ENCODE data around the gene UPF1. TPM values are rescaled to one million over a fixed set of nuclear protein-coding genes. Genes with fewer than 3 reads are reported as not detected.

Gene UPF1
- total and polyA plus RNA-seq, 2 of the 13 experiments (the other 11 are each of a cell fraction or from before 2014, with no cell fraction given) = 16.9 to 41.8 TPM

- peaks cover 1 to 12% of the 10 kb centered on the region in 2 experiments; a peak in 2 of 5 replicates for H3K36me3 ChIP-seq (replicated peaks in 1 of 2; ENCODE audit: control insufficient read depth in 1 of 2, insufficient read depth in 2 of 2, low read length in 2 of 2)
- no peak for FAIRE-seq
- DNase-seq (ENCODE audit: low spot score) = no peak
- H3K9ac ChIP-seq (ENCODE audit: insufficient read depth, low read depth, low read length) = no peak overlapping the region
- H3K27me3 ChIP-seq (ENCODE audit: control insufficient read depth in 1 of 2, insufficient read depth in 2 of 2, low read length in 2 of 2) = no peaks in the 10 kb centered on the region; a peak in 1 of 5 replicates
- H3K79me2 ChIP-seq (ENCODE audit: insufficient read depth, low read length) = no peaks in the 10 kb centered on the region
- BruUV-seq (replicated peaks) = no TSS peak
- H3K4me3 ChIP-seq (replicated peaks in 1 of 3; ENCODE audit: insufficient read depth in 1 of 3, low read depth in 2 of 3, low read length in 3 of 3) = no peak overlapping the region
- in situ Hi-C loops (cut with HindIII; ENCODE audit: extremely low pct_ligation_motif_present, low pct_unique_long_range_greater_than_20kb) (loop anchor here (10.0 kb wide), 1 partner anchor 86 kb away; no protein-coding TSS in a partner anchor), intact Hi-C loops (cut with micrococcal nuclease; ENCODE audit: unreplicated experiment) (no loop called here)
- H3K27ac ChIP-seq (ENCODE audit: extremely low read length, insufficient read depth, low read length) = no peak overlapping the region
- no peaks in the 10 kb centered on the region for H4K20me1 ChIP-seq (ENCODE audit: insufficient read depth, low read length)
- no peaks in the 10 kb centered on the region for H3K9me3 ChIP-seq (ENCODE audit: low read length)
- ChIA-PET POLR2A (interaction anchor here (1.4 kb wide), 1 partner anchor 20 kb away, joined by 5 read pairs; the partner anchor contains the start of genes COPE and DDX49), CTCF (ENCODE audit: low intra/inter-chr PET ratio, low total read pairs) (no interaction called here)
- no peak overlapping the region for H3K4me2 ChIP-seq (ENCODE audit: low read depth, low read length)
- WGBS (ENCODE audit: low lambda C conversion rate) = 100% methylated on average over 2 of the region's 18 CpGs
- H2AFZ ChIP-seq (ENCODE audit: low read length) = no peak overlapping the region
- no peak for ATAC-seq
- H3K4me1 ChIP-seq (ENCODE audit: insufficient read depth, low read length) = peaks cover 23% of the 10 kb centered on the region
- TF ChIP-seq NR2F6 (IDR thresholded peaks at IDR 0.05) (peak; percentile 72), NR2F6 (CRISPR knock-in tag; IDR thresholded peaks at IDR 0.05) (peak; percentile 66), ZNF253 (CRISPR knock-in tag; IDR thresholded peaks at IDR 0.05; ENCODE audit: borderline replicate concordance) (no peak), ZNF274 (CRISPR knock-in tag; IDR thresholded peaks at IDR 0.05) (0 out of 2 replicates have a peak, but pooled peaks have one; percentile 35), ATAD3A (CRISPR knock-in tag; IDR thresholded peaks at IDR 0.05) (no peak), MLX (CRISPR knock-in tag; IDR thresholded peaks at IDR 0.05) (no peak), ZBTB21 (CRISPR knock-in tag; IDR thresholded peaks at IDR 0.05) (no peak), ZNF407 (CRISPR knock-in tag; IDR thresholded peaks at IDR 0.05; ENCODE audit: not compliant biosample characterization) (no peak), TCF7L2 (IDR thresholded peaks at IDR 0.05; ENCODE audit: low read depth, low read length) (no peak), RXRA (CRISPR knock-in tag; IDR thresholded peaks at IDR 0.05) (no peak), YEATS2 (CRISPR knock-in tag; IDR thresholded peaks at IDR 0.05; ENCODE audit: borderline replicate concordance) (no peak), ZSCAN22 (CRISPR knock-in tag; IDR thresholded peaks at IDR 0.05) (no peak), HCFC1 (IDR thresholded peaks at IDR 0.05; ENCODE audit: low read depth, low read length) (no peak)
Observed at GRCh38 chr19:18898607-18899408, 67.0 kb downstream of the UPF1 start.

All from HepG2 (cell line).